ENCODE measurements around the gene FBXW4.

FBXW4 gene

DNA sequence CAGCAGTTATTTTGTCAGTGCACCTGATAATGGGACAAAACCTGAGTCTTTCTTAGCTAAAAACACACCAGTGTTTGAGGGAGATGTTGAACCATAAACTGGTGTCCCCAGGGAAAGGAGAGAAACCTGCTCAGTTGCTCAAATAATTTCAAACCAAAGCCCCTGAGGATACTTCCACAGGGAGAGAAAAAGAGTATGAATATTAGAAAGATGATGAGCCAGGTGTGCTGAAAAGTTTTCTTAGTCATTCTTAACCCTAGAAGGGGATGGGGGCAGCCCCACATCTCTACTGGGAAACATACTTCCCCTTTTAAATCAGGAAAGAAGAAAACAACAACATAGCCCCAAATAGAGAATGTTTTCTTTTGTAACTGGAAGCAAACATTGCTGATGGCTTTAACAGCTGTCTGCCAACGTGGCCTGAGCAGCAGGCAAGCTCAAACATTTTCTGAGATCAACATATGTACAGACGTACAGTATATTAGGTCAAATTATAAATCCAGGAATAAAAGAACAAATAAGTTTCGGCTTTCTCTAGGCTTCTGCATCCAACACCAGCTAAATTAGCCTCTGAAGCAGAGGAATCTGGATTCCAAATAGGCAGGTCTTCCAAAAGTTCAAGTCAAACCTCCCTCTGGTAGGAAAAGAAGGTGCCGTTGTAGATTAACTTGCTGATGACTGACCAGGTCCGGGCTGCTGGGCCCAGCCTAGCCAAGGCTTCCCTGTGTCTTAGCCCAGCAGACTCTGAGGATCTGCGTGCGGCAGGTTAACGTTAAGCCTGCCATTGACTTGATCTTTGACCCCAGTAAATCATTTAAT, 30.5 kb upstream of the FBXW4 start:
- intact Hi-C loops (cut with DNase I; ENCODE audit: low total_unique reads), result no loop called here
- H3K9me3 ChIP-seq, result no peaks in the 10 kb centered on the region
- H3K27me3 ChIP-seq, result peaks cover 0 to 20% of the 10 kb centered on the region in 2 donors
- TF ChIP-seq CTCF (IDR thresholded peaks at IDR 0.05), result no peak
- no peak overlapping the region for H3K27ac ChIP-seq
- DNase-seq, result no peak
- no peaks in the 10 kb centered on the region for H3K4me1 ChIP-seq
- H3K4me3 ChIP-seq, result no peak overlapping the region
- no peaks in the 10 kb centered on the region for H3K36me3 ChIP-seq

DNA sequence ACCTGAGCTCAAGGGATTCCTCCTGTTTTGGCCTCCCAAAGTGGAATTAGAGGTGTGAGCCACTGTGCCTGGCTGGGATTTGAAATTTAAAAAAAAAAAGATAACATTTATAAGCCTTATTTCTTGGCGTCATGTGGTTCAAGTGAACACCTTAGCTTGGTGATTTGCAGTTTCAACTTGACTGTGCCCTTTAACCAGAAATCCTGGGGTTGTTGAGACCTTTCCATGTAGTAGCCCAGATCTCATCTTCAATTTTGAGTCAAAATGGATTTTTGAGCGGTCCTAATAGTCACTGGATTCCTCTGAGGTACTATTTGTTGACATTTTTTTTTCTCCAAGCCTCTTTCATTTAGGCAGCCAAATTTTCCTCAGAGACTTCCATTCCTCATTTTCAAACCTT, 29.5 kb upstream of the FBXW4 start:
- no peak overlapping the region for H3K4me3 ChIP-seq
- intact Hi-C loops (cut with DNase I; ENCODE audit: low total_unique reads), result no loop called here
- no peak for TF ChIP-seq CTCF (IDR thresholded peaks at IDR 0.05)
- no peaks in the 10 kb centered on the region for H3K36me3 ChIP-seq
- H3K4me1 ChIP-seq, result no peaks in the 10 kb centered on the region
- H3K27ac ChIP-seq, result no peak overlapping the region
- H3K9me3 ChIP-seq, result no peaks in the 10 kb centered on the region
- no peak for DNase-seq
- peaks cover 0 to 21% of the 10 kb centered on the region in 2 donors for H3K27me3 ChIP-seq

DNA sequence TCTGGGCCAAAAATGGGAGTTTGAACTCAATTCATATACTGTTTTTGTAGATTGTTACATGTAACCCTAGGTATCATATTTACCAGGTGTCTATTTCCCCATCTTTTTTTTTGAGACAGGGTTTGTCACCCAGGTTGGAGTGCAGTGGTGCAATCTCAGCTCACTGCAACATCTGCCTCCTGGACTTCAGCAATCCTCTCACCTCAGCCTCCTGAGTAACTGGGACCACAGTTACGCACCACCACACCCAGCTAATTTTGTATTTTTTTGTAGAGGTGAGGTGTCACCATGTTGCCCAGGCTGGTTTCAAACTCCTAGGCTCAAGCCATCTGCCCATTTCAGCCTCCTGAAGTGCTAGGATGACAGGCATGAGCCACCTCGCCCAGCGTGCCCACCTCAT, 28.2 kb upstream of the FBXW4 start:
- no peak overlapping the region for H3K4me3 ChIP-seq
- H3K9me3 ChIP-seq, result no peaks in the 10 kb centered on the region
- H3K36me3 ChIP-seq, result no peaks in the 10 kb centered on the region
- intact Hi-C loops (cut with DNase I; ENCODE audit: low total_unique reads), result no loop called here
- no peak for TF ChIP-seq CTCF (IDR thresholded peaks at IDR 0.05)
- H3K4me1 ChIP-seq, result no peaks in the 10 kb centered on the region
- H3K27ac ChIP-seq, result no peak overlapping the region
- H3K27me3 ChIP-seq, result peaks cover 0 to 25% of the 10 kb centered on the region in 2 donors
- no peak for DNase-seq

- Histone ChIP-seq H3K27ac (no peak overlapping the region), H3K4me3 (no peak overlapping the region), H3K4me1 (no peaks in the 10 kb centered on the region), H3K27me3 (peaks cover 0 to 28% of the 10 kb centered on the region in 2 donors), H3K9me3 (no peaks in the 10 kb centered on the region), H3K36me3 (no peaks in the 10 kb centered on the region)
- intact Hi-C loops (cut with DNase I; ENCODE audit: low total_unique reads), result no loop called here
- DNase-seq, result no peak
- no peak for TF ChIP-seq CTCF (IDR thresholded peaks at IDR 0.05)
Observed at GRCh38 chr10:101721806-101722205, 26.8 kb upstream of the FBXW4 start.

- DNase-seq, result no peak
- H3K9me3 ChIP-seq, result no peaks in the 10 kb centered on the region
- intact Hi-C loops (cut with DNase I; ENCODE audit: low total_unique reads), result no loop called here
Observed at GRCh38 chr10:101720606-101721230, 25.7 kb upstream of the FBXW4 start.

More at GRCh38 chr10:101720606-101721230, 25.7 kb upstream of the FBXW4 start:
- Histone ChIP-seq H3K4me3 (no peak overlapping the region), H3K27ac (no peak overlapping the region), H3K36me3 (no peaks in the 10 kb centered on the region), H3K27me3 (peaks cover 0 to 30% of the 10 kb centered on the region in 2 donors), H3K4me1 (no peaks in the 10 kb centered on the region)
- TF ChIP-seq CTCF (IDR thresholded peaks at IDR 0.05), result no peak

Measured in tibial artery (tissue), 4 donors.